ENCODE results near the gene TTLL5.
A peak's percentile ranks its signal among the peaks of the same experiment; 100 is the strongest.
"Not testable (repeated sequence)": the region's sequence is repeated elsewhere in the genome, so short reads cannot be mapped to it uniquely, and the experiment has no call there.

The TTLL5 gene

GRCh38 chr14:75650253-75651058 lies 10.6 kb upstream of the TTLL5 start:
- no peak for DNase-seq (ENCODE audit: low read depth)

- no peak for DNase-seq (ENCODE audit: low read depth)
These were observed 7.5 kb upstream of the TTLL5 start for GRCh38 chr14:75653563-75653962.

- DNase-seq (ENCODE audit: low read depth): peak; percentile 67
These were observed 6.8 kb upstream of the TTLL5 start for GRCh38 chr14:75654127-75654732.

- no peak for DNase-seq (ENCODE audit: low read depth)
These were observed 5.8 kb upstream of the TTLL5 start for GRCh38 chr14:75655235-75655634.

GRCh38 chr14:75657331-75657730 lies 3.7 kb upstream of the TTLL5 start:
- no peak for DNase-seq (ENCODE audit: low read depth)

GRCh38 chr14:75658957-75659356 lies 2.1 kb upstream of the TTLL5 start:
- no peak for DNase-seq (ENCODE audit: low read depth)

GRCh38 chr14:75660238-75660629 lies 812 bp upstream of the TTLL5 start:
- DNase-seq (ENCODE audit: low read depth): no peak

GRCh38 chr14:75661499-75661814 lies 411 bp downstream of the TTLL5 start:
- DNase-seq (ENCODE audit: low read depth): no peak

GRCh38 chr14:75662966-75663365 lies 1.9 kb downstream of the TTLL5 start:
- DNase-seq (ENCODE audit: low read depth): no peak

- DNase-seq (ENCODE audit: low read depth): no peak
These were observed 6.2 kb downstream of the TTLL5 start for GRCh38 chr14:75667099-75667765.

GRCh38 chr14:75672605-75673192 lies 11.7 kb downstream of the TTLL5 start:
- no peak for DNase-seq (ENCODE audit: low read depth)

- no peak for DNase-seq (ENCODE audit: low read depth)
These were observed 12.4 kb downstream of the TTLL5 start for GRCh38 chr14:75673345-75674035.

GRCh38 chr14:75675265-75675960 lies 14.4 kb downstream of the TTLL5 start:
- DNase-seq (ENCODE audit: low read depth): no peak

GRCh38 chr14:75685910-75686309 lies 24.9 kb downstream of the TTLL5 start:
- no peak for DNase-seq (ENCODE audit: low read depth)

- DNase-seq (ENCODE audit: low read depth): no peak
These were observed 28.0 kb downstream of the TTLL5 start for GRCh38 chr14:75689012-75689411.

GRCh38 chr14:75690010-75690409 lies 29.0 kb downstream of the TTLL5 start:
- DNase-seq (ENCODE audit: low read depth): no peak

GRCh38 chr14:75695025-75695424 lies 34.0 kb downstream of the TTLL5 start:
- DNase-seq (ENCODE audit: low read depth): not testable (repeated sequence)

- DNase-seq (ENCODE audit: low read depth): no peak
These were observed 36.3 kb downstream of the TTLL5 start for GRCh38 chr14:75697386-75697785.

- no peak for DNase-seq (ENCODE audit: low read depth)
These were observed 36.9 kb downstream of the TTLL5 start for GRCh38 chr14:75697918-75698317.

GRCh38 chr14:75699331-75699730 lies 38.3 kb downstream of the TTLL5 start:
- DNase-seq (ENCODE audit: low read depth): no peak

GRCh38 chr14:75700295-75700694 lies 39.2 kb downstream of the TTLL5 start:
- DNase-seq (ENCODE audit: low read depth): no peak

- DNase-seq (ENCODE audit: low read depth): no peak
These were observed 41.1 kb downstream of the TTLL5 start for GRCh38 chr14:75702122-75702521.

Data from T follicular helper cell (primary cell).